Measurements from ENCODE around the gene MRPS12. TPM values are rescaled to one million over a fixed set of nuclear protein-coding genes. Genes with fewer than 3 reads are reported as not detected.

The MRPS12 gene
- total RNA-seq, 1 experiment from 2014 or later: 81.3 TPM

DNA sequence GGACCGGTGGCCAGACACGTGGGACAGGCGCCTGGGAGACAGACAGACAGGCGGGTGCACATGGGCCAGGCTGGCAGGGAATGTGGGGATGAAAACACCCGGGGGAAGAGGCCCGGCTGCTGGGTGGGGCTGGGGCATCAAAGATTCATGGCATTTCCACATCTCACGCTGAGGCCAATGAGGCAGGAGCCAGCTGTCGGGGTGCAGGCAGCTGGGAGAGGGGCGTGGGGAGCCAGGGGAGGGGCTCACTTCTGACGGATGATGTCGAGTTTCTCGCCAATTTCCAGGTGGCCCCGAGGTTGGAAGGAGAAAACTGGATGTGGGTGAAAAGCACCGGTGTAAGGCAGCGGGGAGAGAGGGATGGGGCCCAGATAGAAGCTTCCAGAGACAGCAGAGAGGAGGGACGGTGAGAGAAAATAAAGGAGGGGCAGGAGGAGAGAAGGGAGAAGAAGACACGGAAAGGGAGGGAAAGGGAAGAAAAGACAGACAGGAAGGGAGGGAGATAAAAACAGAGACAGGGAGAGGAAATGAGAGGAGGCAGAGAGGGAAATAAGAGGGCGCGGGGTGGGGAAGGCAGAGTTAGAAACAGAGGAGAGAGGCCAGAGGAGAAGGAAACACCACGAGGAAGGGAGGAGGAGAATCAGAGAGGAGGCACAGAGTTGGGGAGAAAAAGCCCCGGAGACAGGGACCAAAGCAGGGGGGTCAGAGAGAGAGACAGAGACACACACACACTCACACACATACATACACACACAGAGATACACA, 10.7 kb upstream of the MRPS12 start:
- Histone ChIP-seq H3K79me2 (ENCODE audit: insufficient read depth, low read length) (no peaks in the 10 kb centered on the region), H3K79me1 (ENCODE audit: insufficient read depth, low read depth, low read length, poor library complexity, severe bottlenecking) (no peaks in the 10 kb centered on the region), H4K8ac (replicated peaks; ENCODE audit: insufficient read length, low read depth, low read length) (no peak overlapping the region)

More for the DNA sequence above, 10.7 kb upstream of the MRPS12 start:
- no peak overlapping the region for H2AFZ ChIP-seq (ENCODE audit: low read length)
- H4K20me1 ChIP-seq (ENCODE audit: control insufficient read depth, insufficient read depth, insufficient read length): no peaks in the 10 kb centered on the region
- H4K91ac ChIP-seq (ENCODE audit: insufficient read length, low read depth, low read length): no peak overlapping the region
- no peaks in the 10 kb centered on the region for H3K27me3 Mint-ChIP-seq (ENCODE audit: low read depth)
- no peak overlapping the region for H4K5ac ChIP-seq (ENCODE audit: insufficient read length, low read depth, low read length)
- WGBS (ENCODE audit: extremely low coverage, insufficient read length, low lambda C conversion rate): no CpG with 5 or more reads among the region's 21 CpGs
- H3K27me3 ChIP-seq (ENCODE audit: insufficient read depth, low read length): no peaks in the 10 kb centered on the region
- H2AK5ac ChIP-seq (ENCODE audit: insufficient read length, low read length): no peak overlapping the region
- no peak overlapping the region for H3K4ac ChIP-seq (ENCODE audit: low read depth, low read length)
- H3K56ac ChIP-seq (ENCODE audit: insufficient read length, low read depth, low read length): no peak overlapping the region
- H3K18ac ChIP-seq (ENCODE audit: insufficient read length, low read depth, low read length): no peak overlapping the region
- H2BK20ac ChIP-seq (ENCODE audit: low read depth, low read length, poor library complexity, severe bottlenecking): no peak overlapping the region
- H3K23ac ChIP-seq (ENCODE audit: insufficient read length, low read depth, low read length): no peak overlapping the region
- no peak overlapping the region for H3T11ph ChIP-seq (ENCODE audit: low read length)
- no peak overlapping the region for H2BK15ac ChIP-seq (ENCODE audit: low read depth, low read length)
- DNase-seq: no peak
- no peak overlapping the region for H2BK5ac ChIP-seq (ENCODE audit: insufficient read length, low read length)
- no peak for TF ChIP-seq CTCF (conservative IDR thresholded peaks at IDR 0.05)
- H3K27ac Mint-ChIP-seq: no peak overlapping the region
- no peak overlapping the region for H3K4me2 ChIP-seq (ENCODE audit: insufficient read depth, insufficient read length, low read length)
- H3K4me1 ChIP-seq (ENCODE audit: insufficient read depth, low read length): no peaks in the 10 kb centered on the region
- H3K4me1 Mint-ChIP-seq: no peaks in the 10 kb centered on the region
- H3K9ac ChIP-seq (ENCODE audit: extremely low read depth, insufficient read length, low read length): no peak overlapping the region
- no peak overlapping the region for H3K4me3 Mint-ChIP-seq
- H2BK12ac ChIP-seq (ENCODE audit: insufficient read length, low read depth, low read length): no peak overlapping the region
- no peaks in the 10 kb centered on the region for H3K9me3 ChIP-seq (ENCODE audit: control insufficient read depth, low read depth, low read length)
- H3K23me2 ChIP-seq (ENCODE audit: insufficient read length, low read depth, low read length, poor library complexity, severe bottlenecking): no peaks in the 10 kb centered on the region
- no peak overlapping the region for H3K14ac ChIP-seq (ENCODE audit: insufficient read depth, low read length)
- no peak overlapping the region for H2BK120ac ChIP-seq (ENCODE audit: low read depth, low read length, poor library complexity, severe bottlenecking)
- peaks cover 19 to 33% (median 28%) of the 10 kb centered on the region in 3 experiments; a peak in 6 of 7 replicates for H3K36me3 Mint-ChIP-seq (ENCODE audit: insufficient read depth in 1 of 3, low read depth in 3 of 3)
- H3K9me3 Mint-ChIP-seq: no peaks in the 10 kb centered on the region
- no peak overlapping the region for H3K27ac ChIP-seq (ENCODE audit: insufficient read length, low read depth, low read length)

Data from H9 (cell line).